ENCODE data around the gene TBCA. TPM values are rescaled to one million over a fixed set of nuclear protein-coding genes. Genes with fewer than 3 reads are reported as not detected.

TBCA gene
- total and polyA plus RNA-seq, 9 donors, result 143 to 361 (median 255) TPM

- H3K4me1 ChIP-seq (ENCODE audit: control insufficient read depth, insufficient read depth, low read length), result no peaks in the 10 kb centered on the region
- no peaks in the 10 kb centered on the region for H3K27me3 ChIP-seq (ENCODE audit: control insufficient read depth, insufficient read depth, low read length)
- no peak overlapping the region for H3K27ac ChIP-seq (ENCODE audit: low read length)
- DNase-seq, result no peak
- peaks cover 3% of the 10 kb centered on the region for H3K9me3 ChIP-seq (replicated peaks; ENCODE audit: control insufficient read depth, low read depth, low read length)
- no CpG with 5 or more reads among the region's 1 CpG for WGBS (ENCODE audit: insufficient coverage)
- no peak overlapping the region for H3K4me3 ChIP-seq (ENCODE audit: low read length)
- peaks cover 4% of the 10 kb centered on the region for H3K36me3 ChIP-seq (ENCODE audit: control insufficient read depth, insufficient read depth, low read length)
Observed at GRCh38 chr5:77696120-77696519, 80.0 kb downstream of the TBCA start.

GRCh38 chr5:77693913-77694312, 82.2 kb downstream of the TBCA start:
- Histone ChIP-seq H3K27ac (ENCODE audit: low read length) (no peak overlapping the region), H3K9me3 (replicated peaks; ENCODE audit: control insufficient read depth, low read depth, low read length) (peaks cover 3% of the 10 kb centered on the region), H3K4me3 (ENCODE audit: low read length) (no peak overlapping the region), H3K36me3 (ENCODE audit: control insufficient read depth, insufficient read depth, low read length) (peaks cover 9% of the 10 kb centered on the region), H3K27me3 (ENCODE audit: control insufficient read depth, insufficient read depth, low read length) (no peaks in the 10 kb centered on the region), H3K4me1 (ENCODE audit: control insufficient read depth, insufficient read depth, low read length) (no peaks in the 10 kb centered on the region)
- WGBS (ENCODE audit: insufficient coverage), result 100% methylated on average over 1 of the region's 3 CpGs
- DNase-seq, result no peak

DNA sequence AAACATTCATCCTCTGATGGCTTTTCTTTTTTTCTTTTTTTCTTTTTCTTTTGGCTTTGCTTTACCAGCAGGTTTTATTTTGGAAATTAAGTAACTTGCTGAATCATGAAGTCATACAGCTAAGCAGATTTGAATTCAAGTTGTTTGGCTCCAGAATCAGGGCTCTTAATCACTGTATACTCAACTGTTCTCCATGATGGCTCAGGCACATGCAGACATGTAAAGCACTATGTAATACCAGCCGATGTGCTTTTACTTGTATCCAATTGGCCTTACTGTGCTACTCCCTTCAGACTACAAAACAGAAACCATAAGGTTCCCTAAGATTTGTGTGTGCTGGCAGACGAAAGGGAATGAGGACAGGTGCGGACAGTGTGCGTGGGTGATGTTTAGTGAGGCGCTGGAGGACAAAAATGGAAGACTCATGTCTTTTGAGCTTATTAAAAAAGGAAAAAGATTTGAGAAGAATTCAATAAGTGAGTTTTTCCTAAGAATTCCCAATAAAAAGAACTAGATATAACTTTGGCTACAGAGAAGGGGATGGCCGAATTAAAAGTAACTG, 92.9 kb downstream of the TBCA start:
- Histone ChIP-seq H3K4me3 (ENCODE audit: low read length) (no peak overlapping the region), H3K9me3 (replicated peaks; ENCODE audit: control insufficient read depth, low read depth, low read length) (no peaks in the 10 kb centered on the region), H3K4me1 (ENCODE audit: control insufficient read depth, insufficient read depth, low read length) (no peaks in the 10 kb centered on the region), H3K27me3 (ENCODE audit: control insufficient read depth, insufficient read depth, low read length) (no peaks in the 10 kb centered on the region), H3K36me3 (ENCODE audit: control insufficient read depth, insufficient read depth, low read length) (peaks cover 2% of the 10 kb centered on the region), H3K27ac (ENCODE audit: low read length) (no peak overlapping the region)
- peak; percentile 37 for DNase-seq
- 94% methylated on average over 3 of the region's 6 CpGs for WGBS (ENCODE audit: insufficient coverage)

DNA sequence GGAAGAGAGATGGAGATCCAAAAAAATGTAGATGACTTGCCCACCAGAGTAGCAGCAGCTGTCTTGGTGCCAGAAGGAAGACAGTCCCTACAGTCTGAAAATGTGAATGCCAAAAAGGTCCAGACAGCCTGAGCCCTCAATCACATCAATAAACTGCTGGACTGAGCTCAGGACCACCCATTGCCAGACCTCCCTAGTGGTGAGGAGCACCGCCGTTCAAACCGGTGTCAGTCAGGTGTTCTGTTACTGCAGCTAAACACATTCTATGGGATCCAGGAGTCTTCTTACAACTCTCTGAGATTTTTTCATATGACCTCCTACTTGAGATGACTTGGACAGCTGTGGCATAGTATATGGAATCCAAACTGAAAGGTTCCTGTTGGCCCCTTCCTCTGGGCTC, 105.6 kb downstream of the TBCA start:
- Histone ChIP-seq H3K36me3 (ENCODE audit: control insufficient read depth, insufficient read depth, low read length) (no peaks in the 10 kb centered on the region), H3K4me3 (ENCODE audit: low read length) (no peak overlapping the region), H3K27ac (ENCODE audit: low read length) (no peak overlapping the region), H3K9me3 (replicated peaks; ENCODE audit: control insufficient read depth, low read depth, low read length) (no peaks in the 10 kb centered on the region), H3K27me3 (ENCODE audit: control insufficient read depth, insufficient read depth, low read length) (peaks cover 8% of the 10 kb centered on the region), H3K4me1 (ENCODE audit: control insufficient read depth, insufficient read depth, low read length) (no peaks in the 10 kb centered on the region)
- DNase-seq, result no peak
- WGBS (ENCODE audit: insufficient coverage), result 38% methylated on average over 3 of the region's 3 CpGs

- H3K27ac ChIP-seq (ENCODE audit: low read length), result no peak overlapping the region
- peaks cover 8% of the 10 kb centered on the region for H3K27me3 ChIP-seq (ENCODE audit: control insufficient read depth, insufficient read depth, low read length)
- DNase-seq, result no peak
- H3K36me3 ChIP-seq (ENCODE audit: control insufficient read depth, insufficient read depth, low read length), result no peaks in the 10 kb centered on the region
- no peaks in the 10 kb centered on the region for H3K9me3 ChIP-seq (replicated peaks; ENCODE audit: control insufficient read depth, low read depth, low read length)
- H3K4me1 ChIP-seq (ENCODE audit: control insufficient read depth, insufficient read depth, low read length), result no peaks in the 10 kb centered on the region
- no CpG with 5 or more reads among the region's 1 CpG for WGBS (ENCODE audit: insufficient coverage)
- H3K4me3 ChIP-seq (ENCODE audit: low read length), result no peak overlapping the region
Observed at GRCh38 chr5:77669677-77670076, 106.5 kb downstream of the TBCA start.

DNA sequence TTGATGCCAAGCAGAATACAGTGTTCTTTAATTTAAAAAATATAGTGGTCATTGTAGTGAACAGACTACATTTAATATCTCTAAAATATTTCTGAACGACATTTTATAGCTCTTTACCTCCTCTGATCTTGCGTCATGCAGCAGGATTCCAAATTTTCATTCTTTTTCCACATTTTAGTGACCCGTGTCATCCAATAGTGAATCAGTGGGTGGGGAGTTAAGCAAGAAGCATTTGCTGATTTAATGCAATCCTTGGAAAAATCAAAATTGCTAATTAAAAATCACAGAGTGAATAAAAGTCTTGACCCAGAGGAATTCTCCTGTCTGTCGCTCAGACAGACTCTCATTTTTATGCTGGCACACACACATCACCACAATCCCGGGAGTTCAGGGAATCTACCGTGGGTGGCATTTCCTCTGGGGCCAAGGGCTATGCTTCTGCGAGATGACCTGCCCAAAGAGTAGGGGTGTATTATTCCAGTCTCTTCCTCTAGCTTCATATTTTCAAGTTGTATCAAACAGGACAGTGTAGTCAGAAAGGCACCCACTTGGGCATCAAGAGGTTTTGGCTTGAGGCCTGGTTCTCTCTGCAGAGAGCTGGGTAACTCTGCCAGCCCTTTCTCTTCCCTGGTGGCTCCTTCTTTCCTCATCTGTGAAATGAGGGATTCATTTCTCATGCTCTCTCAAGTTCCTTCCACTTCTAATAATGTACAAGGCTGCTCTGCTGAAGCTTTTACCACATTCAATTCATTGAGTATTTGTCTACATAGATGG, 112.9 kb downstream of the TBCA start:
- Histone ChIP-seq H3K4me3 (ENCODE audit: low read length) (no peak overlapping the region), H3K27me3 (ENCODE audit: control insufficient read depth, insufficient read depth, low read length) (peaks cover under 1% of the 10 kb centered on the region), H3K36me3 (ENCODE audit: control insufficient read depth, insufficient read depth, low read length) (no peaks in the 10 kb centered on the region), H3K9me3 (replicated peaks; ENCODE audit: control insufficient read depth, low read depth, low read length) (no peaks in the 10 kb centered on the region), H3K4me1 (ENCODE audit: control insufficient read depth, insufficient read depth, low read length) (no peaks in the 10 kb centered on the region), H3K27ac (ENCODE audit: low read length) (no peak overlapping the region)
- no peak for DNase-seq
- no CpG with 5 or more reads among the region's 7 CpGs for WGBS (ENCODE audit: insufficient coverage)

- H3K4me3 ChIP-seq (ENCODE audit: low read length), result no peak overlapping the region
- no peaks in the 10 kb centered on the region for H3K27me3 ChIP-seq (ENCODE audit: control insufficient read depth, insufficient read depth, low read length)
- H3K9me3 ChIP-seq (replicated peaks; ENCODE audit: control insufficient read depth, low read depth, low read length), result no peaks in the 10 kb centered on the region
- H3K4me1 ChIP-seq (ENCODE audit: control insufficient read depth, insufficient read depth, low read length), result no peaks in the 10 kb centered on the region
- DNase-seq, result no peak
- H3K27ac ChIP-seq (ENCODE audit: low read length), result no peak overlapping the region
- no peaks in the 10 kb centered on the region for H3K36me3 ChIP-seq (ENCODE audit: control insufficient read depth, insufficient read depth, low read length)
Observed at GRCh38 chr5:77662635-77663034, 113.5 kb downstream of the TBCA start.

DNA sequence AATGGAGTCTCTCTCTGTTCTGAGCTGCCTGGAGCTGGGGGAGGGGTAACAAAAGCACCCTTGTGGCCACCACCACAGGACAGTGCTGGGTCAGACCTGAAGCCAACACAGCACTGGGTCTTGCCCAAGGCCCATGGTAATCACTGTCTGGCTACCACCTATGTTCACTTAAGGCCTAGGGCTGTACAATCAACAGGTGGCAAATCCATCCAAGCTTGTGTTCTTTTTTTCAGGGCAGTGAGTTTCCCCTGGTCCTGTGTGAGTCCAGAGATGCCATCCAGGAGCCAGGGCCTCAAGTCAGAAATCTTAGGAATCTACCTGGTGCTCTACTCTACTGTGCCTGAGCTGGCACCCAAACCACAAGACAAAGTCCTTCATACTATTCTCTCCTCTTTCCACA, 117.5 kb downstream of the TBCA start:
- Histone ChIP-seq H3K27me3 (ENCODE audit: control insufficient read depth, insufficient read depth, low read length) (peaks cover 6% of the 10 kb centered on the region), H3K36me3 (ENCODE audit: control insufficient read depth, insufficient read depth, low read length) (no peaks in the 10 kb centered on the region), H3K4me1 (ENCODE audit: control insufficient read depth, insufficient read depth, low read length) (no peaks in the 10 kb centered on the region), H3K27ac (ENCODE audit: low read length) (no peak overlapping the region), H3K9me3 (replicated peaks; ENCODE audit: control insufficient read depth, low read depth, low read length) (no peaks in the 10 kb centered on the region), H3K4me3 (ENCODE audit: low read length) (no peak overlapping the region)
- DNase-seq, result no peak

DNA sequence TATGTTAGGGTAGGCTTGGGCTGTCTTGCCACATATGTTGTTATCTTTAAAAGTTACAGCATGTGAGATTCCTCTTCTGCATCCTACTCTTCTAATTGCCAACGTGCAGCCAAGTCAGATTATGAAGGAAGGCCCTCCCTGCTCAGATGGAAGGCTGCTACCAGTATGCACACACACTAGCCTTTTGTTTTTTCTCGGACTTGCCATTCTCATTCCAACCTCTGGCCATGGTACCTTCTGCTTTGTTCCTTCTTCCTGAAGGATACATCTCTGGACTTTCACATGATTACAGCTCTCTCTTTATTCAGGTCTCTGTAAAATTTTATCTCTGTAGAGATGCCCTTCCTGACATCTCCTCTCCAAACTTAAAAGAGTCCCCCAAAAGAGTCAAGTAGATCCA, 124.8 kb downstream of the TBCA start:
- 51% methylated on average over 2 of the region's 2 CpGs for WGBS (ENCODE audit: insufficient coverage)
- no peak overlapping the region for H3K4me3 ChIP-seq (ENCODE audit: low read length)
- H3K27ac ChIP-seq (ENCODE audit: low read length), result no peak overlapping the region
- H3K9me3 ChIP-seq (replicated peaks; ENCODE audit: control insufficient read depth, low read depth, low read length), result no peaks in the 10 kb centered on the region
- H3K4me1 ChIP-seq (ENCODE audit: control insufficient read depth, insufficient read depth, low read length), result no peaks in the 10 kb centered on the region
- H3K36me3 ChIP-seq (ENCODE audit: control insufficient read depth, insufficient read depth, low read length), result no peaks in the 10 kb centered on the region
- peaks cover 52% of the 10 kb centered on the region for H3K27me3 ChIP-seq (ENCODE audit: control insufficient read depth, insufficient read depth, low read length)
- no peak for DNase-seq

GRCh38 chr5:77650686-77651085, 125.5 kb downstream of the TBCA start:
- no peak for DNase-seq
- Histone ChIP-seq H3K36me3 (ENCODE audit: control insufficient read depth, insufficient read depth, low read length) (no peaks in the 10 kb centered on the region), H3K27me3 (ENCODE audit: control insufficient read depth, insufficient read depth, low read length) (peaks cover 59% of the 10 kb centered on the region), H3K4me3 (ENCODE audit: low read length) (no peak overlapping the region), H3K4me1 (ENCODE audit: control insufficient read depth, insufficient read depth, low read length) (peaks cover 2% of the 10 kb centered on the region), H3K9me3 (replicated peaks; ENCODE audit: control insufficient read depth, low read depth, low read length) (no peaks in the 10 kb centered on the region), H3K27ac (ENCODE audit: low read length) (no peak overlapping the region)
- WGBS (ENCODE audit: insufficient coverage), result 17% methylated on average over 1 of the region's 1 CpG

DNA sequence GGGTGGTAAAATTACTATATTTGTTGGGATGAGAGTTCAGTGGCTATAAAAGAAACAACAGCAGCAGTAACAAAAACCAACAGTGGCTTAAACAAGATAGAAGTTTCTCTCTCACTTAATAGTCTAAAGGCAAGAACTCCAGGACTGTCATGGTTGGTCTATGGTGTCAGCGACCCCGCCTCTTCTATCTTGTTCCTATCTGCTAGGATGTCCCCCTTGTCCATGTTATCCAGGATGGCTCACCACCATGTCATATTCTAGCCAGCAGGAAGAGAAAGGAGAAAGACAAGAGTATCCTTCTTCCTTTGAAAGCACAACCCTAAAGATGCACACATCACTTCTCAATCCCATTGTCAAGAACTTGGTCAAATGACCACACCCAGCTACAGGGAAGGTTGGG, 126.4 kb downstream of the TBCA start:
- no CpG with 5 or more reads among the region's 2 CpGs for WGBS (ENCODE audit: insufficient coverage)
- H3K4me3 ChIP-seq (ENCODE audit: low read length), result no peak overlapping the region
- no peaks in the 10 kb centered on the region for H3K36me3 ChIP-seq (ENCODE audit: control insufficient read depth, insufficient read depth, low read length)
- H3K9me3 ChIP-seq (replicated peaks; ENCODE audit: control insufficient read depth, low read depth, low read length), result no peaks in the 10 kb centered on the region
- peaks cover 7% of the 10 kb centered on the region for H3K4me1 ChIP-seq (ENCODE audit: control insufficient read depth, insufficient read depth, low read length)
- H3K27me3 ChIP-seq (ENCODE audit: control insufficient read depth, insufficient read depth, low read length), result peaks cover 64% of the 10 kb centered on the region
- no peak for DNase-seq
- H3K27ac ChIP-seq (ENCODE audit: low read length), result no peak overlapping the region
